Tibial nerve (tissue), 4 donors: ENCODE results near the gene PTDSS2.

ENCODE experiments used
- EP300 ChIP-seq, 2 donors: sonication (generic); formaldehyde crosslinking; IDR thresholded peaks; one replicate each; pipeline ENCODE4 v1.6.1; 2017; ENCODE audit warnings: antibody characterized with exemption in 2 of 2, mild to moderate bottlenecking in 1 of 2
- TF ChIP-seq, protein P1 (sequence below), 5 experiments: fragments of 200-600 bp in 3 of 5; fragments of 450-650 bp in 2 of 5; sonication (generic) in 3 of 5; IDR thresholded peaks; one replicate each; pipeline ENCODE4 v1.5.1; 2016 to 2019; ENCODE audit warnings: antibody characterized with exemption in 5 of 5, mild to moderate bottlenecking in 3 of 5, moderate library complexity in 2 of 5

GRCh38 chr11:432501-433100, 17.5 kb upstream of the PTDSS2 start:
- TF ChIP-seq EP300 (IDR thresholded peaks at IDR 0.05): no peak
- TF ChIP-seq, protein P1, sequence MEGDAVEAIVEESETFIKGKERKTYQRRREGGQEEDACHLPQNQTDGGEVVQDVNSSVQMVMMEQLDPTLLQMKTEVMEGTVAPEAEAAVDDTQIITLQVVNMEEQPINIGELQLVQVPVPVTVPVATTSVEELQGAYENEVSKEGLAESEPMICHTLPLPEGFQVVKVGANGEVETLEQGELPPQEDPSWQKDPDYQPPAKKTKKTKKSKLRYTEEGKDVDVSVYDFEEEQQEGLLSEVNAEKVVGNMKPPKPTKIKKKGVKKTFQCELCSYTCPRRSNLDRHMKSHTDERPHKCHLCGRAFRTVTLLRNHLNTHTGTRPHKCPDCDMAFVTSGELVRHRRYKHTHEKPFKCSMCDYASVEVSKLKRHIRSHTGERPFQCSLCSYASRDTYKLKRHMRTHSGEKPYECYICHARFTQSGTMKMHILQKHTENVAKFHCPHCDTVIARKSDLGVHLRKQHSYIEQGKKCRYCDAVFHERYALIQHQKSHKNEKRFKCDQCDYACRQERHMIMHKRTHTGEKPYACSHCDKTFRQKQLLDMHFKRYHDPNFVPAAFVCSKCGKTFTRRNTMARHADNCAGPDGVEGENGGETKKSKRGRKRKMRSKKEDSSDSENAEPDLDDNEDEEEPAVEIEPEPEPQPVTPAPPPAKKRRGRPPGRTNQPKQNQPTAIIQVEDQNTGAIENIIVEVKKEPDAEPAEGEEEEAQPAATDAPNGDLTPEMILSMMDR (IDR thresholded peaks at IDR 0.05): no peak
